ENCODE results near the gene INSIG2.

Gene INSIG2

GRCh38 chr2:118098307-118099030 is 10.2 kb downstream of the INSIG2 start:
- DNase-seq (ENCODE audit: low read depth), result no peak

GRCh38 chr2:118102433-118103082 is 14.3 kb downstream of the INSIG2 start:
- no peak for DNase-seq (ENCODE audit: low read depth)

- DNase-seq (ENCODE audit: low read depth), result no peak
These were observed 16.0 kb downstream of the INSIG2 start for GRCh38 chr2:118103951-118104940.

GRCh38 chr2:118105497-118105896 is 17.2 kb downstream of the INSIG2 start:
- no peak for DNase-seq (ENCODE audit: low read depth)

- no peak for DNase-seq (ENCODE audit: low read depth)
These were observed 18.7 kb downstream of the INSIG2 start for GRCh38 chr2:118106926-118107325.

GRCh38 chr2:118110310-118110709 is 22.0 kb downstream of the INSIG2 start:
- DNase-seq (ENCODE audit: low read depth), result no peak

GRCh38 chr2:118110991-118111390 is 22.7 kb downstream of the INSIG2 start:
- DNase-seq (ENCODE audit: low read depth), result no peak

- no peak for DNase-seq (ENCODE audit: low read depth)
These were observed 24.6 kb downstream of the INSIG2 start for GRCh38 chr2:118112771-118113334.

GRCh38 chr2:118114863-118115262 is 26.6 kb downstream of the INSIG2 start:
- DNase-seq (ENCODE audit: low read depth), result no peak

- DNase-seq (ENCODE audit: low read depth), result no peak
These were observed 27.5 kb downstream of the INSIG2 start for GRCh38 chr2:118115761-118116160.

GRCh38 chr2:118118479-118118878 is 30.2 kb downstream of the INSIG2 start:
- DNase-seq (ENCODE audit: low read depth), result no peak

GRCh38 chr2:118119158-118119727 is 31.0 kb downstream of the INSIG2 start:
- no peak for DNase-seq (ENCODE audit: low read depth)

GRCh38 chr2:118119761-118120400 is 31.6 kb downstream of the INSIG2 start:
- DNase-seq (ENCODE audit: low read depth), result no peak

- DNase-seq (ENCODE audit: low read depth), result no peak
These were observed 32.1 kb downstream of the INSIG2 start for GRCh38 chr2:118120401-118120780.

- no peak for DNase-seq (ENCODE audit: low read depth)
These were observed 32.8 kb downstream of the INSIG2 start for GRCh38 chr2:118121101-118121500.

GRCh38 chr2:118121986-118122524 is 33.8 kb downstream of the INSIG2 start:
- no peak for DNase-seq (ENCODE audit: low read depth)

GRCh38 chr2:118122594-118123281 is 34.5 kb downstream of the INSIG2 start:
- DNase-seq (ENCODE audit: low read depth), result no peak

- DNase-seq (ENCODE audit: low read depth), result no peak
These were observed 35.4 kb downstream of the INSIG2 start for GRCh38 chr2:118123561-118124232.

- DNase-seq (ENCODE audit: low read depth), result no peak
These were observed 36.1 kb downstream of the INSIG2 start for GRCh38 chr2:118124288-118124891.
